C1 segment of cervical spinal cord (tissue), 14 donors: ENCODE data around the gene TBPL2.
"Not testable (repeated sequence)": the region's sequence is repeated elsewhere in the genome, so short reads cannot be mapped to it uniquely, and the experiment has no call there.

Experiments
- DNase-seq, 14 donors: peaks; one replicate each; lab custom pipeline; 2025; lab: John Stamatoyannopoulos, UW

TBPL2 gene

GRCh38 chr14:55441286-55441685 is 870 bp upstream of the TBPL2 start:
- DNase-seq, result no peak

GRCh38 chr14:55438066-55438683 is 2.2 kb downstream of the TBPL2 start:
- DNase-seq, result no peak

GRCh38 chr14:55436931-55437330 is 3.5 kb downstream of the TBPL2 start:
- DNase-seq, result no peak

- no peak for DNase-seq
Observed at GRCh38 chr14:55436519-55436918, 3.9 kb downstream of the TBPL2 start.

- DNase-seq, result no peak
Observed at GRCh38 chr14:55434805-55435174, 5.6 kb downstream of the TBPL2 start.

GRCh38 chr14:55433880-55434804 is 6.3 kb downstream of the TBPL2 start:
- DNase-seq, result no peak

- DNase-seq, result no peak
Observed at GRCh38 chr14:55432628-55433027, 7.8 kb downstream of the TBPL2 start.

GRCh38 chr14:55430024-55430690 is 10.3 kb downstream of the TBPL2 start:
- no peak for DNase-seq

- DNase-seq, result no peak
Observed at GRCh38 chr14:55427439-55427838, 13.0 kb downstream of the TBPL2 start.

GRCh38 chr14:55426891-55427290 is 13.5 kb downstream of the TBPL2 start:
- DNase-seq, result no peak

GRCh38 chr14:55425091-55425490 is 15.3 kb downstream of the TBPL2 start:
- DNase-seq, result no peak

- DNase-seq, result no peak
Observed at GRCh38 chr14:55423969-55424368, 16.4 kb downstream of the TBPL2 start.

- DNase-seq, result not testable (repeated sequence)
Observed at GRCh38 chr14:55422338-55422737, 18.1 kb downstream of the TBPL2 start.

- no peak for DNase-seq
Observed at GRCh38 chr14:55419663-55420062, 20.8 kb downstream of the TBPL2 start.

GRCh38 chr14:55418411-55418810 is 22.0 kb downstream of the TBPL2 start:
- no peak for DNase-seq

GRCh38 chr14:55417955-55418354 is 22.5 kb downstream of the TBPL2 start:
- no peak for DNase-seq

- DNase-seq, result no peak
Observed at GRCh38 chr14:55416866-55417265, 23.6 kb downstream of the TBPL2 start.

- no peak for DNase-seq
Observed at GRCh38 chr14:55414551-55414950, 25.9 kb downstream of the TBPL2 start.

- no peak for DNase-seq
Observed at GRCh38 chr14:55412676-55413075, 27.7 kb downstream of the TBPL2 start.

GRCh38 chr14:55411426-55412389 is 28.7 kb downstream of the TBPL2 start, which contains the start of gene ATG14:
ATG14 (minus strand) TSS chr14:55411830; CDS start chr14:55411822, 8 bp downstream.
- DNase-seq, result peak; percentile 50 to 92 (median 84)

- no peak for DNase-seq
Observed at GRCh38 chr14:55410876-55411275, 29.5 kb downstream of the TBPL2 start.
